ENCODE results near the gene POP4.
A peak's percentile ranks its signal among the peaks of the same experiment; 100 is the strongest.

The POP4 gene

GRCh38 chr19:29603308-29603707 lies 2.8 kb upstream of the POP4 start:
- DNase-seq, result no peak
- no peak for ATAC-seq (ENCODE audit: insufficient read depth, low read depth)
- H3K4me1 ChIP-seq (ENCODE audit: insufficient read depth, low read length), result peaks cover 18% of the 10 kb centered on the region
- TF ChIP-seq CTCF (IDR thresholded peaks at IDR 0.05; ENCODE audit: borderline replicate concordance, extremely low read depth, low read length, poor library complexity, severe bottlenecking) (no peak), EZH2 (IDR thresholded peaks at IDR 0.05; ENCODE audit: borderline replicate concordance, low read depth, low read length, severe bottlenecking) (no peak)
- no peak overlapping the region for H2AFZ ChIP-seq (ENCODE audit: low read depth, low read length)
- peaks cover 3% of the 10 kb centered on the region for H3K27me3 ChIP-seq (ENCODE audit: insufficient read depth, low read length, poor library complexity)
- H3K4me2 ChIP-seq (ENCODE audit: insufficient read depth, low read length), result no peak overlapping the region
- H3K9ac ChIP-seq (ENCODE audit: low read depth, low read length), result no peak overlapping the region
- no peaks in the 10 kb centered on the region for H3K9me3 ChIP-seq (ENCODE audit: insufficient read depth, low read length, severe bottlenecking)
- H3K79me2 ChIP-seq (ENCODE audit: insufficient read depth, low read length), result peaks cover 30% of the 10 kb centered on the region
- H4K20me1 ChIP-seq (ENCODE audit: insufficient read depth, low read length), result no peaks in the 10 kb centered on the region
- H3K36me3 ChIP-seq (ENCODE audit: insufficient read depth, low read length), result no peaks in the 10 kb centered on the region
- no peak overlapping the region for H3K27ac ChIP-seq (ENCODE audit: low read length)
- no peak overlapping the region for H3K4me3 ChIP-seq (ENCODE audit: low read depth in 1 of 2, low read length in 2 of 2)

GRCh38 chr19:29606420-29606747 lies 301 bp downstream of the POP4 start:
- H3K4me3 ChIP-seq (ENCODE audit: low read depth in 1 of 2, low read length in 2 of 2), result peak overlapping the region; percentile 47 to 88
- H3K4me1 ChIP-seq (ENCODE audit: insufficient read depth, low read length), result peaks cover 18% of the 10 kb centered on the region
- peaks cover 29% of the 10 kb centered on the region for H3K36me3 ChIP-seq (ENCODE audit: insufficient read depth, low read length)
- peak; percentile 32; the same call in 2 of the 3 replicates for ATAC-seq (ENCODE audit: insufficient read depth, low read depth)
- peak overlapping the region; percentile 94 for H2AFZ ChIP-seq (ENCODE audit: low read depth, low read length)
- H4K20me1 ChIP-seq (ENCODE audit: insufficient read depth, low read length), result no peaks in the 10 kb centered on the region
- H3K79me2 ChIP-seq (ENCODE audit: insufficient read depth, low read length), result peaks cover 30% of the 10 kb centered on the region
- no peak for TF ChIP-seq CTCF (IDR thresholded peaks at IDR 0.05; ENCODE audit: borderline replicate concordance, extremely low read depth, low read length, poor library complexity, severe bottlenecking)
- no peak for TF ChIP-seq EZH2 (IDR thresholded peaks at IDR 0.05; ENCODE audit: borderline replicate concordance, low read depth, low read length, severe bottlenecking)
- DNase-seq, result no peak
- H3K9me3 ChIP-seq (ENCODE audit: insufficient read depth, low read length, severe bottlenecking), result no peaks in the 10 kb centered on the region
- no peaks in the 10 kb centered on the region for H3K27me3 ChIP-seq (ENCODE audit: insufficient read depth, low read length, poor library complexity)
- H3K4me2 ChIP-seq (ENCODE audit: insufficient read depth, low read length), result peak overlapping the region; percentile 82
- peak overlapping the region; percentile 98 for H3K27ac ChIP-seq (ENCODE audit: low read length)
- H3K9ac ChIP-seq (ENCODE audit: low read depth, low read length), result peak overlapping the region; percentile 78

- H4K20me1 ChIP-seq (ENCODE audit: insufficient read depth, low read length), result no peaks in the 10 kb centered on the region
- peaks cover 18% of the 10 kb centered on the region for H3K4me1 ChIP-seq (ENCODE audit: insufficient read depth, low read length)
- peaks cover 30% of the 10 kb centered on the region for H3K79me2 ChIP-seq (ENCODE audit: insufficient read depth, low read length)
- H3K4me2 ChIP-seq (ENCODE audit: insufficient read depth, low read length), result no peak overlapping the region
- H3K36me3 ChIP-seq (ENCODE audit: insufficient read depth, low read length), result peaks cover 60% of the 10 kb centered on the region
- H3K9me3 ChIP-seq (ENCODE audit: insufficient read depth, low read length, severe bottlenecking), result no peaks in the 10 kb centered on the region
- H3K27me3 ChIP-seq (ENCODE audit: insufficient read depth, low read length, poor library complexity), result no peaks in the 10 kb centered on the region
- no peak overlapping the region for H2AFZ ChIP-seq (ENCODE audit: low read depth, low read length)
- H3K4me3 ChIP-seq (ENCODE audit: low read depth in 1 of 2, low read length in 2 of 2), result no peak overlapping the region
- H3K9ac ChIP-seq (ENCODE audit: low read depth, low read length), result no peak overlapping the region
- TF ChIP-seq EZH2 (IDR thresholded peaks at IDR 0.05; ENCODE audit: borderline replicate concordance, low read depth, low read length, severe bottlenecking) (no peak), CTCF (IDR thresholded peaks at IDR 0.05; ENCODE audit: borderline replicate concordance, extremely low read depth, low read length, poor library complexity, severe bottlenecking) (no peak)
- ATAC-seq (ENCODE audit: insufficient read depth, low read depth), result no peak
- DNase-seq, result no peak
- no peak overlapping the region for H3K27ac ChIP-seq (ENCODE audit: low read length)
Measured at GRCh38 chr19:29609636-29610035, 3.6 kb downstream of the POP4 start.

GRCh38 chr19:29610213-29610573 lies 4.1 kb downstream of the POP4 start:
- TF ChIP-seq EZH2 (IDR thresholded peaks at IDR 0.05; ENCODE audit: borderline replicate concordance, low read depth, low read length, severe bottlenecking) (no peak), CTCF (IDR thresholded peaks at IDR 0.05; ENCODE audit: borderline replicate concordance, extremely low read depth, low read length, poor library complexity, severe bottlenecking) (no peak)
- Histone ChIP-seq H3K9me3 (ENCODE audit: insufficient read depth, low read length, severe bottlenecking) (no peaks in the 10 kb centered on the region), H3K79me2 (ENCODE audit: insufficient read depth, low read length) (peaks cover 26% of the 10 kb centered on the region), H4K20me1 (ENCODE audit: insufficient read depth, low read length) (no peaks in the 10 kb centered on the region), H3K9ac (ENCODE audit: low read depth, low read length) (no peak overlapping the region), H3K4me1 (ENCODE audit: insufficient read depth, low read length) (peaks cover 13% of the 10 kb centered on the region), H2AFZ (ENCODE audit: low read depth, low read length) (no peak overlapping the region), H3K36me3 (ENCODE audit: insufficient read depth, low read length) (peaks cover 64% of the 10 kb centered on the region), H3K27ac (ENCODE audit: low read length) (no peak overlapping the region), H3K4me3 (ENCODE audit: low read depth in 1 of 2, low read length in 2 of 2) (no peak overlapping the region), H3K27me3 (ENCODE audit: insufficient read depth, low read length, poor library complexity) (no peaks in the 10 kb centered on the region), H3K4me2 (ENCODE audit: insufficient read depth, low read length) (no peak overlapping the region)
- ATAC-seq (ENCODE audit: insufficient read depth, low read depth) (no peak), DNase-seq (no peak)

All from DND-41 (cell line).